Occipital lobe (tissue), 2 donors: ENCODE results near the gene RNF212. TPM values are rescaled to one million over a fixed set of nuclear protein-coding genes. Genes with fewer than 3 reads are reported as not detected.
A peak's percentile ranks its signal among the peaks of the same experiment; 100 is the strongest.

Experiments used
- DNase-seq: peaks from one replicate; lab custom pipeline; 2025; lab: John Stamatoyannopoulos, UW
- total RNA-seq: library from RNA; depleted of rRNA; stranded (reverse); fragments of >200 nt; gene quantifications from one replicate; pipeline ENCODE4 v1.2.3, GENCODE V29; 2014

The RNF212 gene
- total RNA-seq, 1 donor from 2014 or later = 1.1 TPM

DNA sequence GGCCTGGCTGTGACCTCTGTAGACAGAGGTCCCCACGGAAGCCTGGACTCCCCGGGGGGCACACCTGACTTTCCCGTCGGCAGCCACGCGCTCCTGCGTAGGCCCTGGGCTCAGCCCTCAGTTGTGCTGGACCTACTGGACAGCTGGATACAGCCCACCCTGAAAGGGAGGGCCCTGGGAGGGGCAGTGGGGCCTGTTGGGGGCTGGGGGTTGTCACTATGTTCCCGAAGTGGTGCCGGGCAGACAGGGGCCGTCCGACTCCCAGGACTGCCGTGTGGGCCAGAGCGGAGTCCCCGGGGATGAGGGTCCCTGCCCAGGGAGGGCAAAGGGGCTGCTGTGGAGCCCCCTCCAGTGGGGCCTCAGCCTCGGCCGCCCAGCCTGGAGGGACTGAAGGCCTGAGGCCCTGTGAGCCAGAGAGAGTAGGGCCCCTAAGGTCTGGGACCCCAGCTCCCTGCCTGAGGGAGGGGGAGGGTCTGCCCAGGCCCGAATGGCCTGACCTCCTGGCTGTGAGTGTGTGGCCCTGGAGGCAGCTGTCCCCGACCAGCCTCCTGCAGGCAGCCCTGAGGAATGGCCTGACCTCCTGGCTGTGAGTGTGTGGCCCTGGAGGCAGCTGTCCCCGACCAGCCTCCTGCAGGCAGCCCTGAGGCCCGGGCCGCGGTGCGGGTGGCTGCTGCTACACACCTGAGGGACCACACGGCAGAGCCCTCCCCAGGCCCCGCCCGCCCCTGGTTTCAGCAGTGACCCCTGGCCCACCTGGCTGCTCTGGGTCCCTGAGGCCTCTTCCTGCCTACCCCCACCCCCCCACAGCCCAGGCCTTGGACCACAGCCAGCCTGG, 76.2 kb downstream of the RNF212 start:
- DNase-seq = no peak

DNA sequence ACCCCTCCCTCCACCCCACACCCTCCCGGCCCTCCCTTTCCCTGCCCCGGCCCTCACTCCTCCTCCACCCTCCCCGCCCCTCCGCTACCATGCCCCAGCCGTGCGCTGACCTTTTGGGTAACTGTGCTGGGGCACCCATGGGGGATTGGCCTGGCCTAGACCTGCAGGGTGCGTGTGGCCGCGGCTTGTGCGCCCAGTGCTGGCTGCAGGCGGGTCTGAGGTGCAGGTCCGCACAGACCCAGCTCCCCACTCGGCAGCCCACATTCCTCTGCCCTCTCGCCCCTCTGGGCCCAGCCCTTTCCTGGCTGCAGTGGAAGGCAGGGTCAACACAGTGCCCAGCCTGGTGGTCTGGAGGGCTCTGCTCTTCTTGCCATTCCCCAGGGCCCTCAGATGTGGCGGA, 77.3 kb downstream of the RNF212 start:
- DNase-seq = no peak

DNA sequence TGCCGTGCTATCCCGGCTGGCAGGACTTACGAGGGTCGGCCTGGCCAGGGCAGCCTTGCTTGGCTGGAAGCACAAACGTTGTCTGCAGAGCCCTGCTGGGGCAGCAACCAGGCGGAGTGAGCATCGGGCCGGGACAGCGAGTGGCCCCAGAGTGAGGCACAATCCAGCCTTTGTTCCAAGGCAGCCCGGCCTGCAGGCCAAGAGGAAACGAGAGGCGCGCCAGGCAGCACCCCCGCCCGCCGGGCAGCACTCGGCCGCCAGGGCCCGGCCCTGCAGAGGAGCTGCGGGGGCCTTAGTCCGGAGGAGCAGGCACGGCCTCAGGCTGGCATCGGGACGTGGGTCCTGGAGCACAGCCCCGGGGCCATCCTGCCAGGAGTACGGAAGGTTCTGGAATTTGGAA, 77.9 kb downstream of the RNF212 start:
- peak; percentile 65 for DNase-seq

DNA sequence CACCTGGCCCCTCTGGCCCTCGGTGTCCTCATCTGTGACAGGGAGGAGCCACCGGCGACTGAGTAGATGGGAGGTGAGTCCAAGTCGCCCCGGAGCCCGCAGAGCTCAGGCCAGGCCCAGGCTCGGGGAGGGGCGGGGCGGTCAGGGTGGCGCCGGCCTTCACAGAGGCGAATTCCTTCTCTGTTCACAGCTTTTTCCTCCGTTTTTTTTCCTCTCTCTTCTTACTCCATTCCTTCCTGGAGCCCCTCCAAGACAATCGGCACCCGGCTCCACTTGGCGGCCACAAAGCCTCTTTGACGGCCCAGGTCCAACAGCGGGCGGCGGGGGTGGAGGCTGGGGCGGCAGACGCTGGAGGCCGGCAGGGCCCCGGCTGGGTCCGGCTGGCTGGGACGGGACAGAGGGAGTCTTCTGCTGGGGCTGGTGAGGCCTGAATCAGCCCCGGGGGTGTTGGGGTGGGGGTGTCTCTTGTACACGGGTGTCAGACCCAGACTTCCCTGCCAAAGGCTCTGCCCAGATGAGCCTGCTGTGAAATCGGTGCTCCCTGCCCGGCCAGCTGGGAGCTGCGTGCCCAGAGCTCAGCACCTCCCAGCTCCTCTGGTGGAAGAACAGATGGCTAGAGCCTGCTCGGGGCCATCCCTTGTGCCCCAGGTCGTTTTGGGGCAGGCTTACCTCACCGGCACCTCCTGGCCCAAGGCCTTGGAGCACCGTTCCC, 79.4 kb downstream of the RNF212 start:
- peak; percentile 43 for DNase-seq

DNA sequence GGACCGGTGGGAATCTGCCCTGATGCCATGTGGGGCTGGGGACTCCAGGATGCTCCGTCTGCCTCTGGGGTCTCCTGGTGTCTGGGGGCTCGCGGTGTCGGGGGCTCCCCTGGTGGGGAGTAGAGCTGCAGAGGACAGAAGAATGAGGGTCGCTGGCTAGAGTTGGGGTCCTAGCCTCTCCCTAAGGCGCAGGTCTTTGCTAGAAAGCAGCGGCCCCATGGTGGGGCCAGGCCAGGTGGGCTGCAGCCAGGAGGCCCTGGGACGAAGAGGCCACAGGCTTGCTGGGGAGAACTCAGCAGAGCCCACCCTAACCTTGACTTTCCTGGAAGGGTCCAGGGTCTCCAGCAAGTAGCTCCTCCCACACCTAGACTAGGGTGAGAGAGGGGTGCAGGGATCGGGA, 80.5 kb downstream of the RNF212 start:
- no peak for DNase-seq

DNA sequence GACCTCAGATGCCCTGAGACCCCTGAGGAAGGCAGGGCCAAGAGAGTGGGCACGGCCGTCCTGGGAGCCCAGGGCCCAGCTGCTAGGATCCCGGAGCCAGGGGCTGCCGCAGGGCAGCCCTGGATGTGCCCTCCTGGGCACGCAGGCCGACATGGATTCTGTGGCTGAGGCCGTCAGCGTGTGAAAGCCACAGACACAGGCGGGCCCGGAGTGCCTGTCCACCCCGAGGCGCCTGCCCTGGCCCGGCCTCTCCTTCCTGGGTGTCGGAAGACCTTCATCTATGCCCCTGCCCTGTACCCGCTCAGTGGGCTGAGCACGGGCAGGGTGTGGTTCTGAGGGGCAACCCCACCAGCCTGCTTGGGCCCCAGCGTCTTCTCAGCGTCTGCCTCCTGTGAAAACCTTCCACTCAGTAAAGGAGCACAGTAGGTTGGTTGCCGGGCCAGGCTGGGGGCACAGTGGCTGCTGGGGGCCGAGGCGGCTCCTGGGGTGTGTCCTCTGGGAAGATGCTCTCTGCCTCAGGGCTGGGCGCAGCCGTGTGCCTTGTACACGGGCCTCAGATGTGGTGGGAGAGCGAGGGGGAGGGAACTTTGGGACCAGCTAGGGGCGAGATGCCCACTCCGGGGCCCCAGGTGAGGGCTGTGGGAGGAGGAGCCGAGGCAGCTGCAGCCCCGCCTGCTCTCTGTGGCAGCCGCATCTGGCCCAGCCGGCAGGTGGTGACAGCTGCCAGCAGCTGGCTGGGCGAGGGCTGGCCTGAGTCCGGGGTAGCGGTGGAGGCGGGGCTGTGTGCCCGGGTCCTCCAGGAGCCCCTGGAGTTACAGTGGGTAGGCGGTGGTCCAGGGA, 81.2 kb downstream of the RNF212 start:
- no peak for DNase-seq

DNA sequence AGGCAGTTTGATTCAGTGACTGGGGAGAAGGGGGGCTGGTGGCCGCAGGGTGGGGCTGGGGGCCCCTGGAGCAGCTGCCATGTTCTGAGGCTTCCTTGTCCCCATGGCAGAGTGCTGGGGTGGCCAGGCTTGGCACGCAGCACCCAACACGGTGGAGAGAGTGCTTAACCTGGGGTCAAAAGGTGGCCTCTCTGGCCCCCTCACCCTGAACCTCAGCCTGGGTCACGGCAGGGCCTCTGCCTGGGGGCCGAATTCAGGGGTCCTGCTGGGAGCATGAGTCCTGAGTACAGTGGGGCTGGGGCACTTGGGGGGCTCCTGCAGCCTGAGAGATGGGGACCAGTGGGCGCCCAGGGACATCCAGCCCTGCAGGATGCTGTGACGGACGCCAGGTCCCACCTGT, 82.0 kb downstream of the RNF212 start:
- no peak for DNase-seq

DNA sequence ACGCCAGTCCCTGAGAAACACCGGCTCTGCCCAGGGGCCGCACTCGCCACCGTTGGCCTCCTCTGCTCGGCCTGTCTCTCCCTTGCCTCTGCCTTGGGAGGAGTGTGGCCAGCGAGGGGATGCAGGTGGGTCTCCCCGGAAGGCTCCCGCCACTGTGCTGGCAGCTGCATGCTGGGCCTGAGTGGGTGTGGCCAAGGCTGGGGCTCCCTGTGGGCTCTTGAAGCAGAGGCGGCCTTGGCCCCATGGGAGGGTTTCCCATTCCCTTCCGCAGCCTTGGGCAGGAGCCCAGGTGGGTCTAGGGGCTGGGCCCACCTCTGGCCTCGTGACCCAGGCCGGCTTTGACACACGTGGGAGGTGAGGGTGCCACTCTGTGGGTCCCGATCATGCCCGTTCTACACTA, 82.8 kb downstream of the RNF212 start:
- DNase-seq = no peak

DNA sequence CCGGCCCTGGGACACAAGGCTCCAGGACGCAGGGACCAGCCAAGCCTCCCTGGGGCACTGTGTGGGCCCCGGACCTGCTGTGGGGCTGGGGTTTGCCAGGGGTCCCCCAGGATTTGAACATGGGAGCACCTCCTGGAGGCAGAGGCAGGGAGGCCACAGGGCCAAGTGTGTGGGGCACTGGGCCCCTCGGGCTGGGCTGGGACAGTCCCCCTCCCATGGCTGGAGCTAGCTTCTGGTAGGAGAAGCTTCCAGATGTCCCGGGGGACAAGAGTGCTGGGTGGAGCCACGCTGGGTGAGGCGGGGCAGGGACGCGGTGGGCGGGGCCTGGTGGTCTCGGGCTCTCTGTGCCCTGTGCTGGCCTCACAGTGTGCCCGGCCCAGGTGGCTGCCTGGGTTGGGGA, 83.3 kb downstream of the RNF212 start:
- no peak for DNase-seq

DNA sequence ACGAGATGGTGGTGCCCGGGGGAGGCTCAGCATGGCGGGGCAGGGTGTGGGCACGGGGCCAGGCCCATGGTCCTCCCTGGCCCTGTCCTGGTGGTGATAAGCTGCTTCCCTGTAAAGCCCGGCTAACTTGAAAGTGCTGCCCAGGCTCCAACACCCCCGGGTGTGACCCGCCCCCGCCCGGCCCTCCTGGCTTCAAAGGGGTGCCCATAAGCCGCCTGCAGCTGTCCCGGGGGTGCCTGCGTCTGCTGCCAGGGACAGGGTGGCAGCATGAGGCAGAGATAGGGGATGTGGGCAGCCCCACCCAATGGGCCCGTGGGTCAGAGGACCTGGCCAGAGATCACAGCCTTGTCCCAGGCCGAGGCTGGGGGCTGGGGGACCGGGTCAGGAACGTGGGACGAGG, 83.8 kb downstream of the RNF212 start:
- no peak for DNase-seq

DNA sequence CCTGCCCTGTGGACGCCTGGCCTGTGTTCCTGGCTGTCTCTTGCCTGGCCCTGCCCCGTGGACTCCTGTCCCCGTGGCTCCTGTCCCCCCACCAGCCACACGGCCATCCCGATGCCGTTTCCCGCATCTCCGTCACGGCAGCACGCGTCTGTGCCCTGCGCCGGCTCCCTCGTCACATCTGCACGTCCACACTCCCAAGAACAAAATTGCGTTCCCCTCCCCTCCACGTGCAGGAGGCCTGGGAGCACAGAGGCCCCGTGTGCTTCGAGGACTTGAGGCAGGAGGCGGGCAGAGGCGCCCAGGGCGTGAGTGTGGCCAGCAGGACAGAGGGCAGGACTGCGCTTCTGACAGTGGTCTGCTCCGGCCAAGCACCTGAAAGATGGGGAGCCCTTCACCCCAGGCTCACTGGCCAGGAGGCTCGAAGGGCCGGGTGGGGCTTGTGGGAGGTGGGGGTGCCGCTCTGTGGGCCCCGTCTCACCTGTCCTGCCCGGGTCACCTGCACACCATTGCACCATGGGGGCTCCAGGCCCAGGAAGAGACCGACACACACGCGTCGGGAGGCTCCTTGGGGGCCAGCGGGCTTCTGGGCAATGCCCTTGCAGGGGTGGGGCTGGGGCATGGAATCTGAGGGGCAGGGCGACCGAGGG, 84.7 kb downstream of the RNF212 start:
- DNase-seq = no peak

DNA sequence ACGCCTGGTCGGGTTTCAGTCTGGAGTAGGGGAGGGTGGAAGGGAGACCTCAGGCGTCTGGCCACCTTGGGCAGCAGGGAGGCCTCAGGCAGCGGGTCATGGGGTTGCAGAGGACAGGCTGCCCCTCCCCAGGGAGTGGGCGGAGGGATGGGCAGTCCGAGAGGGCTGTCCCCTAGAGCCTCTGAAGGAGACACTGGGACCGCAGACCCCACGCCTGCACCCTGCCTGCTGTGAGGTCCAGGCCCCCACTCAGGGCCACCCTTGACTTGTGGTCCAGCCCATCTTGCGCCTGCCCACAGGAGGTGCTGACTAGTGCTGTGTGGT, 85.5 kb downstream of the RNF212 start:
- no peak for DNase-seq

DNA sequence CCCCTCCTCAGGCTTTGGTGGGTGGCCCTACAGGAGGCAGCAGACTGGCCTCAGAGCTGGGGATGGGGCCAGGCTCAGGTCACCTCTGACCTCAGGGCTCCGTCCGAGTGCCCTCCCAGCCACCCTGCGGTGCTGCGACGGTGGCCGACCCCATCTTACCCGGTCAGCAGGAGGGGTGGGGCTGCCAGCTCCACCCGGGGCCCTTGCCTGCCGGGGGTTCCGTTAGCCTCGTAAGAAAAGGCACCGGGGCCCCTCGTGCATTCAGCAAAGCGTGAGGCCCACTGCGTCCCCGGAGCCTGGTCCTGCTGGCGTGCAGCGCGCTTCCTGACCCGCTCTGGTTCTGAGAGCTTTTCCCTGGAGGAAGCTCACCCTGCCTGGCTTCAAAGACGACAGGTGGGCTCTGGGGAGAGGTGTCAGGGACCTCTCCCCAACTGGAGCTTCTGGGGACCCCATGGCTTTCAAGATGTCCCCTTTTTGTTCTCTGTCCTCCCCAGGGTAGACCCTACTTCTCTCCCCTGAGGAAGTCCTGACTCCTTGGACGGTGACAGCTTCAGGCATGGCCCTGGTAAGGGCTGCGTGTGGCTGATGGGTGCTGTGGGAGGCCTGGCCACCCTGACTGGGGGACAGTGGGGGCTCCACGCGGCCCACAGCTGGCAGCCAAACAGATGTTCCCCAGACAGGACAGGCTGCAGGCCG, 86.0 kb downstream of the RNF212 start:
- no peak for DNase-seq

DNA sequence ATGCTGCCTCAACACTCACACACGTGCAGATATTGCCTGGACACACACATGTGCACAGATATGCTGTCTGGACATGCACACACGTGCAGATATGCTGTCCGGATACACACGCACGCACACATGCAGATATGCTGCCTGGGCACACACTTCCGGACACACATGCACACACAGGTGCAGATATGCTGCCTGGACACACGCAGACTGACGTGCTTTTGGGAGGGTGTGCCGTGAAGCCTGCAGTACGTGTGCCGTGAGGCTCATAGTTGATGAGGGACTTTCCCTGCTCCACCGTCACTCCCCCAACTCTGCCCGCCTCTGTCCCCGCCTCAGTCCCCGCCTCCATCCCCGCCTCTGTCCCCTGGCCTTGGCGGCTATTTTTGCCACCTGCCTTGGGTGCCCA, 87.2 kb downstream of the RNF212 start:
- no peak for DNase-seq

DNA sequence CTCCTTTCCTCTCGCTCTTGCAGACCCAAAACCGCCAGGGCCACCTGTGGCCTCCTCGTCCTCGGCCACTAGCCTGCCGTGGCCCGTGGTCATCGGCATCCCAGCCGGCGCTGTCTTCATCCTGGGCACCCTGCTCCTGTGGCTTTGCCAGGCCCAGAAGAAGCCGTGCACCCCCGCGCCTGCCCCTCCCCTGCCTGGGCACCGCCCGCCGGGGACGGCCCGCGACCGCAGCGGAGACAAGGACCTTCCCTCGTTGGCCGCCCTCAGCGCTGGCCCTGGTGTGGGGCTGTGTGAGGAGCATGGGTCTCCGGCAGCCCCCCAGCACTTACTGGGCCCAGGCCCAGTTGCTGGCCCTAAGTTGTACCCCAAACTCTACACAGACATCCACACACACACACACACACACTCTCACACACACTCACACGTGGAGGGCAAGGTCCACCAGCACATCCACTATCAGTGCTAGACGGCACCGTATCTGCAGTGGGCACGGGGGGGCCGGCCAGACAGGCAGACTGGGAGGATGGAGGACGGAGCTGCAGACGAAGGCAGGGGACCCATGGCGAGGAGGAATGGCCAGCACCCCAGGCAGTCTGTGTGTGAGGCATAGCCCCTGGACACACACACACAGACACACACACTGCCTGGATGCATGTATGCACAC, 88.3 kb downstream of the RNF212 start:
- no peak for DNase-seq

DNA sequence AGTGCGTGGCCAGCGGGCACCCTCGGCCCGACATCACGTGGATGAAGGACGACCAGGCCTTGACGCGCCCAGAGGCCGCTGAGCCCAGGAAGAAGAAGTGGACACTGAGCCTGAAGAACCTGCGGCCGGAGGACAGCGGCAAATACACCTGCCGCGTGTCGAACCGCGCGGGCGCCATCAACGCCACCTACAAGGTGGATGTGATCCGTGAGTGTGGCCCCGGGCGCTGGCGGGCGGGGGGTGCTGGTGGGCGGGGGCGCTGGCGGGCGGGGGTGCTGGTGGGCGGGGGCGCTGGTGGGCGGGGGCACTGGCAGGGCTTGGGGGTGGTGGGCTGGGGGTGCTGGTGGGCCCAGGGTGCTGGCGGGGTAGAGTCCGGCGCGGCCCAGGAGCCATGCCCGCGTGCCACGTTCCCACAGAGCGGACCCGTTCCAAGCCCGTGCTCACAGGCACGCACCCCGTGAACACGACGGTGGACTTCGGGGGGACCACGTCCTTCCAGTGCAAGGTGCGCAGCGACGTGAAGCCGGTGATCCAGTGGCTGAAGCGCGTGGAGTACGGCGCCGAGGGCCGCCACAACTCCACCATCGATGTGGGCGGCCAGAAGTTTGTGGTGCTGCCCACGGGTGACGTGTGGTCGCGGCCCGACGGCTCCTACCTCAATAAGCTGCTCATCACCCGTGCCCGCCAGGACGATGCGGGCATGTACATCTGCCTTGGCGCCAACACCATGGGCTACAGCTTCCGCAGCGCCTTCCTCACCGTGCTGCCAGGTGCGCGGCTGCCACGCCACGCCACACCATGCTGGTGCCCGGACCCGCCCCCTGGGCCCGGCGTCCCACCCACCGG, 89.2 kb downstream of the RNF212 start:
- DNase-seq = no peak

DNA sequence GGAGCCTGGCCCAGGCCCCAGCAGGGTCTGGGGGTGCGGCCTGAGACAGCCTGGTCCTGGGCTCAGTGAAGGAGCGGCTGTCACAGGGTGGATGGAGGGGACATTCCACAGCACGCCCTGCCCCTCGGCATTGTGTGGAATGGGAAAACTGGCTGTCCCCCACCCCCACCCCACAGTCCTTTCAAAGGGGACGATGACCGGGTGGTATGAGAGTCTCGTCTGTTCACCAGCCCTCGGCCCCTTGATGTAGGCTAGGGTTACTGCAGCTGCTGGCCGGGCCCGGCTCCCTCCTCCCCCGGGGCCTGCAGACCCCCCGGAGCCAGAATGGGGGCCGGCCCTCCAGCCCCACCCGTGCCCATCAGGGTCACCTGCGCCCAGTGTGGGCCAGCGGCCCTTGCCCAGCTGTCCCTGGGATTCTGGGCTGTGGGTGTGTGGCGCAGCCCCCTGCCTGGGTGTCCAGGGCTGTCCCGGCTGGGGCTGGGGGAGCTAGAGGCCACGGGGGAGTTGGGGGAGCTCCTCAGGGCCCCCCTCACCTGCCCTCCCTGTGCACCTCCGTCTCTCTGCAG, 90.2 kb downstream of the RNF212 start:
- DNase-seq = no peak

DNA sequence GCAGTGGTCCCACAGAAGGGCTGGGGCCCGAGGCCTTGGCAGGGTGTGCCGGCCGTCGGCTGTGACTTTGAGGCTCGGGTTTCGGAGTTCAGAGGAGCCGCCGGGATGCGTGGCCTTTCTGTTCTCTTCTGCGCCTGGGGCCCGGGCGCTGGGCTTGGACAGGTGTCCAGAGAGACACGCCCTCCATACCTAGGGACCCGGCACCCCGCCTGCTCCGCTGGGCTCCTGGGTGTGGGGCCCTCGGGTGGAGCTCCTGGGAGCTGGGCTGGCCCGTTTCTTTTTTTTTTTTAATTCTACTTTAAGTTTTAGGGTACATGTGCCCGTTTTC, 90.7 kb downstream of the RNF212 start:
- DNase-seq = no peak

DNA sequence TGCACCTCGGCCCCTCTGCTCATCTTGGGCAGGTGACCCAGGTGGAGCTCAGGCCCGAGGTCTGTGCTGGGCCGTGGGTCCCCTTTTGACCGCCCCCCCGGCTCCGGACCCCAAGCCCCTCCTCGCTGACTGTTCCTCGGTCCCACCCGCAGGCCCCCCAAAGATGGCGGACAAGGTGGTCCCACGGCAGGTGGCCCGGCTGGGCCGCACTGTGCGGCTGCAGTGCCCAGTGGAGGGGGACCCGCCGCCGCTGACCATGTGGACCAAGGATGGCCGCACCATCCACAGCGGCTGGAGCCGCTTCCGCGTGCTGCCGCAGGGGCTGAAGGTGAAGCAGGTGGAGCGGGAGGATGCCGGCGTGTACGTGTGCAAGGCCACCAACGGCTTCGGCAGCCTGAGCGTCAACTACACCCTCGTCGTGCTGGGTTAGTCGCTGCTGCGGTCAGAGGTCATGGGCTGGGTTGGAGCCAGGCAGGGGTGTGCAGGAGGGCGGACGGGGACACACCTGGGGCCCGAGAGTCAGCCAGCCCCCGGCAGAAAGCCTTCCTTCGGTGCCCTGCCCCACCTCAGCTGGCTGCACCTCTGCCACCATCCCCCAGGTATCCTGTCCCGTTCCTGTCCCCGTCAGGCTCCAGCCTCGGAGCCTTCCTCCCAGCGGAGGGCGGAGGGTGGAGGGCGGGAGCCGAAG, 91.2 kb downstream of the RNF212 start:
- no peak for DNase-seq
